ENCODE data around the gene MED13L.
"Not testable (repeated sequence)": the region's sequence is repeated elsewhere in the genome, so short reads cannot be mapped to it uniquely, and the experiment has no call there.

MED13L gene

GRCh38 chr12:116288735-116289134, 11.2 kb upstream of the MED13L start:
- no peak for TF ChIP-seq CTCF (IDR thresholded peaks at IDR 0.05; ENCODE audit: borderline replicate concordance, insufficient read depth, low read depth, low read length)
- H3K4me3 ChIP-seq (ENCODE audit: low read depth, low read length): no peak overlapping the region

- TF ChIP-seq CTCF (IDR thresholded peaks at IDR 0.05; ENCODE audit: borderline replicate concordance, insufficient read depth, low read depth, low read length): no peak
- H3K4me3 ChIP-seq (ENCODE audit: low read depth, low read length): no peak overlapping the region
Observed at GRCh38 chr12:116287842-116288301, 10.4 kb upstream of the MED13L start.

- no peak overlapping the region for H3K4me3 ChIP-seq (ENCODE audit: low read depth, low read length)
- TF ChIP-seq CTCF (IDR thresholded peaks at IDR 0.05; ENCODE audit: borderline replicate concordance, insufficient read depth, low read depth, low read length): no peak
Observed at GRCh38 chr12:116284396-116284795, 6.9 kb upstream of the MED13L start.

GRCh38 chr12:116283881-116284280, 6.4 kb upstream of the MED13L start:
- H3K4me3 ChIP-seq (ENCODE audit: low read depth, low read length): not testable (repeated sequence)

- no peak for TF ChIP-seq CTCF (IDR thresholded peaks at IDR 0.05; ENCODE audit: borderline replicate concordance, insufficient read depth, low read depth, low read length)
- H3K4me3 ChIP-seq (ENCODE audit: low read depth, low read length): peak overlapping the region; percentile 8
Observed at GRCh38 chr12:116282371-116283286, 5.1 kb upstream of the MED13L start.

- H3K4me3 ChIP-seq (ENCODE audit: low read depth, low read length): no peak overlapping the region
- no peak for TF ChIP-seq CTCF (IDR thresholded peaks at IDR 0.05; ENCODE audit: borderline replicate concordance, insufficient read depth, low read depth, low read length)
Observed at GRCh38 chr12:116280595-116281290, 3.2 kb upstream of the MED13L start.

GRCh38 chr12:116278667-116279066, 1.2 kb upstream of the MED13L start:
- TF ChIP-seq CTCF (IDR thresholded peaks at IDR 0.05; ENCODE audit: borderline replicate concordance, insufficient read depth, low read depth, low read length): no peak
- H3K4me3 ChIP-seq (ENCODE audit: low read depth, low read length): no peak overlapping the region
